IMR-90 (cell line): ENCODE results near the gene SBF2. TPM values are rescaled to one million over a fixed set of nuclear protein-coding genes. Genes with fewer than 3 reads are reported as not detected.

Experiments
- ATAC-seq: fragments of 200-7000 bp; cut with Tn5 transposase; 2 replicates; pipeline ENCODE4 v1.9.1; 2020; ENCODE audit warnings: low read depth, mild to moderate bottlenecking, moderate library complexity
- BruUV-seq: library from RNA; stranded (reverse); fragments of 400-500 nt; replicated peaks from 2 replicates; lab custom pipeline; 2021; lab: Mats Ljungman, UMichigan
- CTCF ChIA-PET: fragments of 300-600 bp; formaldehyde crosslinking; extraction: SDS; loops from one replicate; lab custom pipeline; 2021; ENCODE audit warnings: antibody characterized with exemption; lab: Yijun Ruan, JAX
- POLR2A ChIA-PET: fragments of 300-600 bp; sonication (Branson Sonifier 250); formaldehyde crosslinking; loops from one replicate; lab custom pipeline; 2022; ENCODE audit warnings: antibody characterized with exemption; ENCODE audit not compliant: unreplicated experiment; lab: Charles Lee
- DNase-seq: peaks from one replicate; pipeline ENCODE4 v3.0.0; 2013
- H2AFZ ChIP-seq: replicated peaks from 2 replicates; pipeline ENCODE3; 2013; ENCODE audit warnings: low read length, mild to moderate bottlenecking; ENCODE audit not compliant: poor library complexity
- H2AK5ac ChIP-seq: 2 replicates; pipeline ENCODE4 v1.6.1; 2013; ENCODE audit warnings: low read depth, low read length, inconsistent platforms
- H2AK9ac ChIP-seq: replicated peaks from 2 replicates; pipeline ENCODE3; 2013; ENCODE audit warnings: mild to moderate bottlenecking, low read depth, low read length, moderate library complexity; ENCODE audit not compliant: poor library complexity
- H2BK120ac ChIP-seq: 2 replicates; pipeline ENCODE4 v1.6.1; 2013; ENCODE audit warnings: low read depth, low read length, inconsistent platforms
- H2BK15ac ChIP-seq: 3 replicates; pipeline ENCODE4 v1.6.1; 2013; ENCODE audit warnings: low read depth, low read length, inconsistent platforms
- H2BK20ac ChIP-seq: 2 replicates; pipeline ENCODE4 v1.6.1; 2013; ENCODE audit warnings: low read depth, mild to moderate bottlenecking, inconsistent platforms, low read length, moderate library complexity
- H2BK5ac ChIP-seq: 2 replicates; pipeline ENCODE4 v1.6.1; 2013; ENCODE audit warnings: mild to moderate bottlenecking, low read depth, low read length, inconsistent platforms; ENCODE audit not compliant: poor library complexity, severe bottlenecking
- H3K14ac ChIP-seq: replicated peaks from 2 replicates; pipeline ENCODE4 v1.6.1; 2013; ENCODE audit warnings: low read depth, low read length, inconsistent platforms
- H3K18ac ChIP-seq: 2 replicates; pipeline ENCODE4 v1.6.1; 2013; ENCODE audit warnings: low read depth, low read length, control low read depth
- H3K23ac ChIP-seq: 2 replicates; pipeline ENCODE4 v1.6.1; 2013; ENCODE audit warnings: low read depth, low read length, inconsistent platforms
- H3K27ac ChIP-seq: 2 replicates; pipeline ENCODE4 v1.5.1; 2013; ENCODE audit warnings: mild to moderate bottlenecking, control low read depth, low read length; ENCODE audit not compliant: insufficient read depth
- H3K27me3 ChIP-seq: 2 replicates; pipeline ENCODE4 v1.6.1; 2013; ENCODE audit warnings: low read length; ENCODE audit not compliant: control insufficient read depth, insufficient read depth
- H3K36me3 ChIP-seq: 2 replicates; pipeline ENCODE4 v1.6.1; 2013; ENCODE audit warnings: low read length, mixed read lengths; ENCODE audit not compliant: control insufficient read depth, insufficient read depth
- H3K4ac ChIP-seq: 2 replicates; pipeline ENCODE4 v1.6.1; 2013; ENCODE audit warnings: low read depth, low read length, inconsistent platforms
- H3K4me1 ChIP-seq: 2 replicates; pipeline ENCODE4 v1.6.1; 2013; ENCODE audit warnings: low read length, mixed read lengths; ENCODE audit not compliant: control insufficient read depth, insufficient read depth
- H3K4me2 ChIP-seq: 2 replicates; pipeline ENCODE4 v1.6.1; 2013; ENCODE audit warnings: low read depth, mild to moderate bottlenecking, control low read depth, low read length, moderate library complexity
- H3K4me3 ChIP-seq: 2 replicates; pipeline ENCODE4 v1.5.1; 2013; ENCODE audit warnings: low read depth, mild to moderate bottlenecking, control low read depth, low read length, moderate library complexity; ENCODE audit not compliant: insufficient read depth
- H3K56ac ChIP-seq: 2 replicates; pipeline ENCODE4 v1.6.1; 2013; ENCODE audit warnings: low read length, inconsistent platforms; ENCODE audit not compliant: insufficient read depth; ENCODE audit errors: extremely low read depth
- H3K79me1 ChIP-seq, 2 experiments: 2 replicates each; pipeline ENCODE4 v1.6.1; 2013; ENCODE audit warnings: low read length in 2 of 2, inconsistent platforms in 1 of 2, low read depth in 1 of 2
- H3K9ac ChIP-seq: 2 replicates; pipeline ENCODE4 v1.6.1; 2013; ENCODE audit warnings: low read depth, low read length, control low read depth
- H3K9me1 ChIP-seq: 2 replicates; pipeline ENCODE4 v1.6.1; 2013; ENCODE audit warnings: low read length, inconsistent platforms; ENCODE audit not compliant: insufficient read depth
- H3K9me3 ChIP-seq: 2 replicates; pipeline ENCODE4 v1.6.1; 2013; ENCODE audit warnings: low read length; ENCODE audit not compliant: control insufficient read depth, insufficient read depth
- H4K20me1 ChIP-seq: 2 replicates; pipeline ENCODE4 v1.6.1; 2013; ENCODE audit warnings: low read length, inconsistent platforms; ENCODE audit not compliant: insufficient read depth
- H4K5ac ChIP-seq: 2 replicates; pipeline ENCODE4 v1.6.1; 2013; ENCODE audit warnings: mild to moderate bottlenecking, low read depth, low read length, control low read depth
- H4K8ac ChIP-seq, 2 experiments: 2 replicates each; pipeline ENCODE4 v1.6.1; 2013; ENCODE audit warnings: low read depth in 2 of 2, low read length in 2 of 2, control low read depth in 1 of 2, inconsistent platforms in 1 of 2
- H4K91ac ChIP-seq: 2 replicates; pipeline ENCODE4 v1.6.1; 2013; ENCODE audit warnings: low read depth, low read length, inconsistent platforms; ENCODE audit not compliant: insufficient read depth
- CTCF ChIP-seq: conservative IDR thresholded peaks from 2 replicates; pipeline ENCODE4 v1.5.1; 2012; ENCODE audit warnings: mild to moderate bottlenecking, low read depth, low read length, improper control_type of control experiment
- MAFK ChIP-seq: IDR thresholded peaks from 2 replicates; pipeline ENCODE4 v1.6.1; 2012; ENCODE audit warnings: low read depth, low read length, improper control_type of control experiment
- NFE2L2 ChIP-seq: fragments of 150-350 bp; IDR thresholded peaks from 2 replicates; pipeline ENCODE4 v1.6.1; 2016; ENCODE audit warnings: low read depth, mild to moderate bottlenecking, low read length
- POLR2A ChIP-seq: IDR thresholded peaks from 2 replicates; pipeline ENCODE4 v1.6.1; 2012; ENCODE audit warnings: mild to moderate bottlenecking, low read depth, low read length
- RCOR1 ChIP-seq: IDR thresholded peaks from 2 replicates; pipeline ENCODE4 v1.6.1; 2012; ENCODE audit warnings: mild to moderate bottlenecking, low read length, improper control_type of control experiment; ENCODE audit not compliant: insufficient replicate concordance
- RFX5 ChIP-seq: IDR thresholded peaks from 2 replicates; pipeline ENCODE4 v1.8.0; 2012; ENCODE audit warnings: low read depth, mild to moderate bottlenecking, low read length, moderate library complexity
- WGBS, 2 experiments: methylation state at CpG; one replicate each; pipeline versions ENCODE4 v1.1.5 to v1.1.7; 2013; ENCODE audit warnings: missing lambda C conversion rate in 2 of 2; ENCODE audit not compliant: insufficient read length in 1 of 2; ENCODE audit errors: extremely low coverage in 2 of 2; 5-methylcytosine and 5-hydroxymethylcytosine counted together
- dilution Hi-C: fragments of 300-500 bp; cut with HindIII; formaldehyde crosslinking; loops from one replicate; pipeline ENCODE4 v1.14.3; 2018; ENCODE audit warnings: low sequenced_read_pairs; ENCODE audit not compliant: unreplicated experiment
- in situ Hi-C: fragments of 300-500 bp; cut with MboI; formaldehyde crosslinking; loops from 3 replicates; pipeline ENCODE4 v1.14.3; 2019; ENCODE audit warnings: low sequenced_read_pairs, inconsistent platforms, mixed read lengths
- intact Hi-C: fragments of 100-400 bp; cut with micrococcal nuclease; formaldehyde crosslinking; loops from 2 replicates; pipeline ENCODE4 v1.10.0; 2022
- polyA plus RNA-seq, 3 experiments: library from polyadenylated mRNA; depleted of rRNA; stranded (reverse); fragments of >200 nt; gene quantifications; 2 replicates each; pipeline ENCODE4 v1.2.3, GENCODE V29; 2012; ENCODE audit warnings: low replicate concordance in 1 of 3
- total RNA-seq: library from RNA; depleted of rRNA; stranded (reverse); fragments of >200 nt; gene quantifications from 2 replicates; pipeline ENCODE4 v1.2.3, GENCODE V29; 2012

SBF2 gene
- total and polyA plus RNA-seq, 2 of the 4 experiments (the other 2 are of a cell fraction): 23.8 to 51.8 TPM

- H2AK5ac ChIP-seq: peak overlapping the region; percentile 74
- no peaks in the 10 kb centered on the region for H3K27me3 ChIP-seq
- in situ Hi-C loops (no loop called here), intact Hi-C loops (loop anchor here (2.0 to 10.0 kb wide), 3 partner anchors 47 to 443 kb away; no protein-coding TSS in a partner anchor), dilution Hi-C loops (no loop called here)
- H3K14ac ChIP-seq: peak overlapping the region; percentile 70
- ATAC-seq: no peak
- H3K9me3 ChIP-seq: no peaks in the 10 kb centered on the region
- H4K20me1 ChIP-seq: no peaks in the 10 kb centered on the region
- peak overlapping the region; percentile 77 for H3K4ac ChIP-seq
- peaks cover 15% of the 10 kb centered on the region for H3K9me1 ChIP-seq
- peaks cover 16% of the 10 kb centered on the region for H3K4me1 ChIP-seq
- H2BK5ac ChIP-seq: peak overlapping the region; percentile 80
- H2AFZ ChIP-seq: no peak overlapping the region
- no peak overlapping the region for H3K27ac ChIP-seq
- H3K36me3 ChIP-seq: peaks cover 7% of the 10 kb centered on the region
- no peak overlapping the region for H3K4me2 ChIP-seq
- peak; percentile 62 for DNase-seq
- peaks cover 7 to 39% of the 10 kb centered on the region in 2 experiments for H3K79me1 ChIP-seq
- no peak overlapping the region for H2AK9ac ChIP-seq
- peak overlapping the region; percentile 90 for H2BK20ac ChIP-seq
- H3K56ac ChIP-seq: peak overlapping the region; percentile 41
- no TSS peak for BruUV-seq
- WGBS, 2 experiments: no CpG with 5 or more reads among the region's 5 CpGs
- H3K18ac ChIP-seq: peak overlapping the region; percentile 80
- ChIA-PET CTCF (interaction anchor here (0.7 to 1.6 kb wide), 5 partner anchors 84 to 445 kb away, joined by 4 to 6 read pairs (median 4); partner anchors contain the start of gene ADM), POLR2A (no interaction called here)
- no peak overlapping the region for H3K4me3 ChIP-seq
- no peak overlapping the region; the same call in 1 of the 2 replicates for H3K9ac ChIP-seq
- H4K5ac ChIP-seq: peak overlapping the region; percentile 85; the same call in 1 of the 2 replicates
- H3K23ac ChIP-seq: peak overlapping the region; percentile 57; the same call in 1 of the 2 replicates
- TF ChIP-seq RFX5 (no peak), RCOR1 (no peak), POLR2A (no peak), MAFK (no peak), CTCF (no peak), NFE2L2 (no peak)
- H2BK120ac ChIP-seq: peak overlapping the region; percentile 84
- peak overlapping the region; percentile 89 for H4K91ac ChIP-seq
- H2BK15ac ChIP-seq: peak overlapping the region; percentile 99
- H4K8ac ChIP-seq: peak overlapping the region; percentile 60 to 92
These were observed 434.3 kb downstream of the SBF2 start for GRCh38 chr11:9859554-9860305.
